Measurements from ENCODE around the gene ARF3. TPM values are rescaled to one million over a fixed set of nuclear protein-coding genes. Genes with fewer than 3 reads are reported as not detected.
A peak's percentile ranks its signal among the peaks of the same experiment; 100 is the strongest.

ARF3 gene
- polyA plus RNA-seq, 1 of the 3 experiments (the other 2 are of a cell fraction) = 204 TPM

DNA sequence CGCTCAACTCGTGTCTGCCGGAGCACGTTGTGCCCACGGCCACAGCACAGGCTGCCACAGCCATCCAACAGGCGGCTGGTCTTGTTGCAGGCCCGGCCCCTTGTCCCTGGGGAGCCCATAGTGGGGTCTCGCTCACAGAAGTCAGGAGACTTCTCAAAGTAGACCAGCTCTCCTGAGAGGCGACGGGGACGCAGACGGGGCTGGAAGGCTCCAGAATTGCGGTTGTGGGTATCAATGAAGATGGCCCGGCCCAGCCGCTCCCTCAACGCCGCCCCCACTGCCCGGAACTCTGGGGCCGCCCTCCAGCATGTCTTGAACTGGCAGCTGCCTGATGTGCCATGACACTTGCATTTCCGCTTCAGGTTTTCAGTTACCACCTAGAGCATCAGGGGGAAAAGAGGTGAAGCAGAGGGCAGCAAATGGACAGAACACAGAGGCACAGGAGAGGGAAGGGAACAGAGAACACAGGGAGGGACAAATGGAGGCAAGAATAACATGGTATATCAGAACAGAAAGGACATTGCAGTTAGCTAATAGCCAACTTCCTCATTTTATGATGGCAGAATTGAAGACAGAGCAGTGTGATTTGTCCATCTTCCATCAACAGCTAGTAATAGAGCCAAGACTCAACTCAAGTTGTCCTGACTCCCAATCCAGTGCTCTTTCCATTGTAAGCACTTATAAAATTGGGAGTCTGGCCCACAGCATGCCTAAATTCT is 9.0 kb upstream of the ARF3 start:
- CTCF ChIA-PET = interaction anchor here (0.7 to 32.2 kb wide), 6 partner anchors 9 to 113 kb away, joined by 3 to 935 read pairs (median 3); partner anchors contain the start of genes ARF3, DDN and WNT1

DNA sequence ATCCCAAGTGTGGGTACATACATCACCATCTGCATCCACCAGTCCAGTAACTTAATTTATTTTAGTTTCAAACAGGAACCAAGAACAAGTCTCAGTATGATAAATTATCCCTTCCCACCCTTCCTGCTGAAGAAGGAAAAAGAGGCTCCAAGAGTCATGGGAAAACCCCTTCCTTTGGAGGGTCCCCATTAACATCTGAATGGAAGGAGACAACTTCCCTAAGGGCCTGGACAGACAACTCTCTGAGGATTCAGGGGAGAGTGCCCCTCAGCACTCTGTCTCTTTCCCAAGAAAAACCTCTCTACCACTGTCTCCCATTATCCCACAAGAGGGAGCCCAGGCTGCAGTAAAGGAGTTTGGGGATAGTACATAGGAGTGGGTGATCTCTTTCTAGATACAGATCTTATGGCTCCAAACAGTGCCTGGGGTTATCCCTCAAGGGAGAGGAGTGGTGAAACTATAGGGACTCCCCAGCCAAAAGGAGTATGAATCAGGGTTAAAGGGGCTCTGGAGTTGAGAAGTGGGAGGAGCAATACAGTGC is 8.1 kb upstream of the ARF3 start:
- H3K9me2 ChIP-seq = no peaks in the 10 kb centered on the region
- no peaks in the 10 kb centered on the region for H4K20me1 ChIP-seq (ENCODE audit: insufficient read depth)
- H3K4me1 ChIP-seq (ENCODE audit: control insufficient read depth in 1 of 2, insufficient read depth in 2 of 2, low read depth in 1 of 2, low read length in 1 of 2) = peaks cover 0 to 4% of the 10 kb centered on the region in 2 experiments; a peak in 1 of 4 replicates
- no peak overlapping the region for H3K4me2 ChIP-seq
- H3K27ac ChIP-seq (ENCODE audit: low read depth in 2 of 2, low read length in 1 of 2) = no peak overlapping the region
- TF ChIP-seq FOSL2 (IDR thresholded peaks at IDR 0.05; ENCODE audit: borderline replicate concordance, low read depth) (no peak), EP300 (IDR thresholded peaks at IDR 0.05; ENCODE audit: borderline replicate concordance in 1 of 2, low read depth in 1 of 2, low read length in 1 of 2) (no peak), POLR2AphosphoS5 (IDR thresholded peaks at IDR 0.05; ENCODE audit: low read depth, low read length) (no peak), GATA2 (CRISPR knock-in tag; IDR thresholded peaks at IDR 0.05) (no peak), EZH2phosphoT487 (IDR thresholded peaks at IDR 0.05; ENCODE audit: borderline replicate concordance, low read depth) (no peak), TAF1 (IDR thresholded peaks at IDR 0.05; ENCODE audit: borderline replicate concordance, low read depth, low read length) (no peak), MEF2A (IDR thresholded peaks at IDR 0.05; ENCODE audit: borderline replicate concordance, low read depth) (no peak), TEAD4 (IDR thresholded peaks at IDR 0.05; ENCODE audit: borderline replicate concordance, insufficient read depth) (no peak), JUND (IDR thresholded peaks at IDR 0.05) (no peak), SMC3 (IDR thresholded peaks at IDR 0.05; ENCODE audit: low read depth, low read length) (peak; percentile 17; the same call in 1 of the 2 replicates), MXI1 (IDR thresholded peaks at IDR 0.05; ENCODE audit: low read depth, low read length) (no peak), RAD21 (IDR thresholded peaks at IDR 0.05; ENCODE audit: low read length) (peak; percentile 47)
- TF ChIP-seq, protein P1, sequence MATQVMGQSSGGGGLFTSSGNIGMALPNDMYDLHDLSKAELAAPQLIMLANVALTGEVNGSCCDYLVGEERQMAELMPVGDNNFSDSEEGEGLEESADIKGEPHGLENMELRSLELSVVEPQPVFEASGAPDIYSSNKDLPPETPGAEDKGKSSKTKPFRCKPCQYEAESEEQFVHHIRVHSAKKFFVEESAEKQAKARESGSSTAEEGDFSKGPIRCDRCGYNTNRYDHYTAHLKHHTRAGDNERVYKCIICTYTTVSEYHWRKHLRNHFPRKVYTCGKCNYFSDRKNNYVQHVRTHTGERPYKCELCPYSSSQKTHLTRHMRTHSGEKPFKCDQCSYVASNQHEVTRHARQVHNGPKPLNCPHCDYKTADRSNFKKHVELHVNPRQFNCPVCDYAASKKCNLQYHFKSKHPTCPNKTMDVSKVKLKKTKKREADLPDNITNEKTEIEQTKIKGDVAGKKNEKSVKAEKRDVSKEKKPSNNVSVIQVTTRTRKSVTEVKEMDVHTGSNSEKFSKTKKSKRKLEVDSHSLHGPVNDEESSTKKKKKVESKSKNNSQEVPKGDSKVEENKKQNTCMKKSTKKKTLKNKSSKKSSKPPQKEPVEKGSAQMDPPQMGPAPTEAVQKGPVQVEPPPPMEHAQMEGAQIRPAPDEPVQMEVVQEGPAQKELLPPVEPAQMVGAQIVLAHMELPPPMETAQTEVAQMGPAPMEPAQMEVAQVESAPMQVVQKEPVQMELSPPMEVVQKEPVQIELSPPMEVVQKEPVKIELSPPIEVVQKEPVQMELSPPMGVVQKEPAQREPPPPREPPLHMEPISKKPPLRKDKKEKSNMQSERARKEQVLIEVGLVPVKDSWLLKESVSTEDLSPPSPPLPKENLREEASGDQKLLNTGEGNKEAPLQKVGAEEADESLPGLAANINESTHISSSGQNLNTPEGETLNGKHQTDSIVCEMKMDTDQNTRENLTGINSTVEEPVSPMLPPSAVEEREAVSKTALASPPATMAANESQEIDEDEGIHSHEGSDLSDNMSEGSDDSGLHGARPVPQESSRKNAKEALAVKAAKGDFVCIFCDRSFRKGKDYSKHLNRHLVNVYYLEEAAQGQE (IDR thresholded peaks at IDR 0.05; ENCODE audit: low read depth, low read length) = no peak
- TF ChIP-seq, protein P2, sequence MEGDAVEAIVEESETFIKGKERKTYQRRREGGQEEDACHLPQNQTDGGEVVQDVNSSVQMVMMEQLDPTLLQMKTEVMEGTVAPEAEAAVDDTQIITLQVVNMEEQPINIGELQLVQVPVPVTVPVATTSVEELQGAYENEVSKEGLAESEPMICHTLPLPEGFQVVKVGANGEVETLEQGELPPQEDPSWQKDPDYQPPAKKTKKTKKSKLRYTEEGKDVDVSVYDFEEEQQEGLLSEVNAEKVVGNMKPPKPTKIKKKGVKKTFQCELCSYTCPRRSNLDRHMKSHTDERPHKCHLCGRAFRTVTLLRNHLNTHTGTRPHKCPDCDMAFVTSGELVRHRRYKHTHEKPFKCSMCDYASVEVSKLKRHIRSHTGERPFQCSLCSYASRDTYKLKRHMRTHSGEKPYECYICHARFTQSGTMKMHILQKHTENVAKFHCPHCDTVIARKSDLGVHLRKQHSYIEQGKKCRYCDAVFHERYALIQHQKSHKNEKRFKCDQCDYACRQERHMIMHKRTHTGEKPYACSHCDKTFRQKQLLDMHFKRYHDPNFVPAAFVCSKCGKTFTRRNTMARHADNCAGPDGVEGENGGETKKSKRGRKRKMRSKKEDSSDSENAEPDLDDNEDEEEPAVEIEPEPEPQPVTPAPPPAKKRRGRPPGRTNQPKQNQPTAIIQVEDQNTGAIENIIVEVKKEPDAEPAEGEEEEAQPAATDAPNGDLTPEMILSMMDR (IDR thresholded peaks at IDR 0.05) = peak; percentile 51
- TF ChIP-seq, protein P3, sequence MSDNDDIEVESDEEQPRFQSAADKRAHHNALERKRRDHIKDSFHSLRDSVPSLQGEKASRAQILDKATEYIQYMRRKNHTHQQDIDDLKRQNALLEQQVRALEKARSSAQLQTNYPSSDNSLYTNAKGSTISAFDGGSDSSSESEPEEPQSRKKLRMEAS (IDR thresholded peaks at IDR 0.05; ENCODE audit: low read depth) = no peak
- no peak overlapping the region for H3K9ac ChIP-seq
- no peaks in the 10 kb centered on the region for H3K9me3 ChIP-seq
- H2AFZ ChIP-seq (ENCODE audit: low read depth) = no peak overlapping the region
- no peak overlapping the region for H3K4me3 ChIP-seq (ENCODE audit: low read depth in 2 of 2, low read length in 1 of 2)
- no peaks in the 10 kb centered on the region for H3F3A ChIP-seq (replicated peaks; ENCODE audit: insufficient read depth)
- CTCF ChIA-PET = interaction anchor here (1.1 to 32.2 kb wide), 3 partner anchors 20 to 30 kb away, joined by 3 to 935 read pairs (median 3); partner anchors contain the start of genes DDN and WNT1
- no peaks in the 10 kb centered on the region for H3K79me2 ChIP-seq (ENCODE audit: insufficient read depth)
- POLR2A ChIA-PET = no interaction called here
- H3K27me3 ChIP-seq (ENCODE audit: insufficient read depth) = peaks cover 27% of the 10 kb centered on the region; the same call in 1 of the 2 replicates
- peak; percentile 38 for DNase-seq
- no peaks in the 10 kb centered on the region for H3K36me3 ChIP-seq (replicated peaks in 1 of 2; ENCODE audit: control insufficient read depth in 1 of 2, insufficient read depth in 2 of 2, low read length in 1 of 2)

More for the DNA sequence above, 9.0 kb upstream of the ARF3 start:
- DNase-seq = no peak
- Histone ChIP-seq H3K4me1 (ENCODE audit: control insufficient read depth in 1 of 2, insufficient read depth in 2 of 2, low read depth in 1 of 2, low read length in 1 of 2) (peaks cover 0 to 9% of the 10 kb centered on the region in 2 experiments; a peak in 1 of 4 replicates), H3K9me3 (no peaks in the 10 kb centered on the region), H3F3A (replicated peaks; ENCODE audit: insufficient read depth) (no peaks in the 10 kb centered on the region), H3K27ac (ENCODE audit: low read depth in 2 of 2, low read length in 1 of 2) (no peak overlapping the region), H3K4me3 (ENCODE audit: low read depth in 2 of 2, low read length in 1 of 2) (no peak overlapping the region), H4K20me1 (ENCODE audit: insufficient read depth) (no peaks in the 10 kb centered on the region), H3K9me2 (no peaks in the 10 kb centered on the region), H3K27me3 (ENCODE audit: insufficient read depth) (peaks cover 36% of the 10 kb centered on the region; the same call in 1 of the 2 replicates), H3K9ac (no peak overlapping the region), H3K4me2 (no peak overlapping the region), H3K79me2 (ENCODE audit: insufficient read depth) (no peaks in the 10 kb centered on the region), H2AFZ (ENCODE audit: low read depth) (no peak overlapping the region), H3K36me3 (replicated peaks in 1 of 2; ENCODE audit: control insufficient read depth in 1 of 2, insufficient read depth in 2 of 2, low read length in 1 of 2) (no peaks in the 10 kb centered on the region)
- no peak for TF ChIP-seq NRF1 (IDR thresholded peaks at IDR 0.05; ENCODE audit: low read depth, low read length)
- 59% methylated on average over 17 of the region's 20 CpGs for WGBS (ENCODE audit: low lambda C conversion rate)
- POLR2A ChIA-PET = interaction anchor here (0.5 kb wide), 1 partner anchor 10 kb away, joined by 3 read pairs; no protein-coding TSS in a partner anchor

Data from SK-N-SH (cell line).